ENCODE data around the gene NTMT2.

- TF ChIP-seq, protein P1, sequence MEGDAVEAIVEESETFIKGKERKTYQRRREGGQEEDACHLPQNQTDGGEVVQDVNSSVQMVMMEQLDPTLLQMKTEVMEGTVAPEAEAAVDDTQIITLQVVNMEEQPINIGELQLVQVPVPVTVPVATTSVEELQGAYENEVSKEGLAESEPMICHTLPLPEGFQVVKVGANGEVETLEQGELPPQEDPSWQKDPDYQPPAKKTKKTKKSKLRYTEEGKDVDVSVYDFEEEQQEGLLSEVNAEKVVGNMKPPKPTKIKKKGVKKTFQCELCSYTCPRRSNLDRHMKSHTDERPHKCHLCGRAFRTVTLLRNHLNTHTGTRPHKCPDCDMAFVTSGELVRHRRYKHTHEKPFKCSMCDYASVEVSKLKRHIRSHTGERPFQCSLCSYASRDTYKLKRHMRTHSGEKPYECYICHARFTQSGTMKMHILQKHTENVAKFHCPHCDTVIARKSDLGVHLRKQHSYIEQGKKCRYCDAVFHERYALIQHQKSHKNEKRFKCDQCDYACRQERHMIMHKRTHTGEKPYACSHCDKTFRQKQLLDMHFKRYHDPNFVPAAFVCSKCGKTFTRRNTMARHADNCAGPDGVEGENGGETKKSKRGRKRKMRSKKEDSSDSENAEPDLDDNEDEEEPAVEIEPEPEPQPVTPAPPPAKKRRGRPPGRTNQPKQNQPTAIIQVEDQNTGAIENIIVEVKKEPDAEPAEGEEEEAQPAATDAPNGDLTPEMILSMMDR (IDR thresholded peaks at IDR 0.05 in 4 of 5, conservative IDR thresholded peaks at IDR 0.05 in 1 of 5) = no peak
- TF ChIP-seq POLR2A (IDR thresholded peaks at IDR 0.05) = no peak
These were observed 36.7 kb downstream of the NTMT2 start for GRCh38 chr1:170182442-170182841.
